SIG-M5 treated with dmso at 0.1 percent for 504 hours (cell line): ENCODE measurements around the gene RTBDN.

Experiments
- DNase-seq: peaks from one replicate; lab custom pipeline; 2025; ENCODE audit not compliant: unreplicated experiment; lab: John Stamatoyannopoulos, UW

Gene RTBDN

GRCh38 chr19:12793290-12794195 lies 40.8 kb downstream of the RTBDN start:
- DNase-seq: peak; percentile 73

GRCh38 chr19:12792853-12793289 lies 41.5 kb downstream of the RTBDN start:
- no peak for DNase-seq

DNA sequence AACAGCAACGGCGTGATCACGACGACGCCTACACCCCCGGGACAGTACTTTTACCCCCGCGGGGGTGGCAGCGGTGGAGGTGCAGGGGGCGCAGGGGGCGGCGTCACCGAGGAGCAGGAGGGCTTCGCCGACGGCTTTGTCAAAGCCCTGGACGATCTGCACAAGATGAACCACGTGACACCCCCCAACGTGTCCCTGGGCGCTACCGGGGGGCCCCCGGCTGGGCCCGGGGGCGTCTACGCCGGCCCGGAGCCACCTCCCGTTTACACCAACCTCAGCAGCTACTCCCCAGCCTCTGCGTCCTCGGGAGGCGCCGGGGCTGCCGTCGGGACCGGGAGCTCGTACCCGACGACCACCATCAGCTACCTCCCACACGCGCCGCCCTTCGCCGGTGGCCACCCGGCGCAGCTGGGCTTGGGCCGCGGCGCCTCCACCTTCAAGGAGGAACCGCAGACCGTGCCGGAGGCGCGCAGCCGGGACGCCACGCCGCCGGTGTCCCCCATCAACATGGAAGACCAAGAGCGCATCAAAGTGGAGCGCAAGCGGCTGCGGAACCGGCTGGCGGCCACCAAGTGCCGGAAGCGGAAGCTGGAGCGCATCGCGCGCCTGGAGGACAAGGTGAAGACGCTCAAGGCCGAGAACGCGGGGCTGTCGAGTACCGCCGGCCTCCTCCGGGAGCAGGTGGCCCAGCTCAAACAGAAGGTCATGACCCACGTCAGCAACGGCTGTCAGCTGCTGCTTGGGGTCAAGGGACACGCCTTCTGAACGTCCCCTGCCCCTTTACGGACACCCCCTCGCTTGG lies 42.1 kb downstream of the RTBDN start:
- peak; percentile 67 for DNase-seq

- DNase-seq: peak; percentile 92
Observed at GRCh38 chr19:12791345-12792050, 42.9 kb downstream of the RTBDN start, which contains the start of gene JUNB. Gene JUNB (plus strand): TSS chr19:12791486. CDS start chr19:12791772, 286 bp downstream.

DNA sequence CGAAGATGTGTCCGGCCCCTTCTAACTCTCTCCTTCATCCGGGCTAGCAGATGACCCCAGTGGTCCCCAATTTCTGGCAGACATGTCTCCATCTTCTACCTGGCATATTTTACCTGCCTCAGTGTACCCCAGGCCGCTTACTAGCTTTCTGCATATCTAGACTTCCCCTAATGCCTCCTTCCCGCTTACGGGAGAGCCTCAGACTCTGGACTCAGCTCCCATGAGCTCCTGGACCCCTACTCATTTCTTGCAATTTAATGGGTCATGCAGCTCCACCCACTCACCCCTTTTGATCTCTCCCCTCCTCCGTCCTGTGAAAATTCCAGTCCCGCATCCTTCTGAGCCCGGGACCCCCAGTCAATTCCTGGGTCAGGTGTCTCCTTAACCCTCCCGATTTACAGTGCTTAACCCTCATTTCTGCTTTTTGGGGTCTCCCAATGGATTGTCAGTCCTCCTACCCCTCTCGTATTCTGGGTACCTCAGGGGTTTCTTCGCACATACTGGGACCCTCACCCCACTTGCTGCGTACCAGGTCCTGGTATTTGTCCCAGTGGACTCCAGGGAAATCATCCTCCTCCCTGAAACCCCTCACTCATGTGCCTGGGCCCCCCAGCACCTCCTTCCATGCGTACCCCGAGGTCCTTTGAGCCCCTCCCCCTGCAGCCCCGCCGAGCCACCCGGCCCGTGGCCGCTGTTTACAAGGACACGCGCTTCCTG lies 43.6 kb downstream of the RTBDN start:
- DNase-seq: no peak

- peak; percentile 100 for DNase-seq
Observed at GRCh38 chr19:12789904-12790619, 44.3 kb downstream of the RTBDN start.

- DNase-seq: peak; percentile 52
Observed at GRCh38 chr19:12789098-12789903, 45.1 kb downstream of the RTBDN start.

GRCh38 chr19:12788682-12789097 lies 45.7 kb downstream of the RTBDN start:
- DNase-seq: peak; percentile 23

- DNase-seq: no peak
Observed at GRCh38 chr19:12788042-12788681, 46.2 kb downstream of the RTBDN start.

GRCh38 chr19:12787458-12787857 lies 46.9 kb downstream of the RTBDN start:
- DNase-seq: no peak

GRCh38 chr19:12786952-12787351 lies 47.4 kb downstream of the RTBDN start:
- no peak for DNase-seq

DNA sequence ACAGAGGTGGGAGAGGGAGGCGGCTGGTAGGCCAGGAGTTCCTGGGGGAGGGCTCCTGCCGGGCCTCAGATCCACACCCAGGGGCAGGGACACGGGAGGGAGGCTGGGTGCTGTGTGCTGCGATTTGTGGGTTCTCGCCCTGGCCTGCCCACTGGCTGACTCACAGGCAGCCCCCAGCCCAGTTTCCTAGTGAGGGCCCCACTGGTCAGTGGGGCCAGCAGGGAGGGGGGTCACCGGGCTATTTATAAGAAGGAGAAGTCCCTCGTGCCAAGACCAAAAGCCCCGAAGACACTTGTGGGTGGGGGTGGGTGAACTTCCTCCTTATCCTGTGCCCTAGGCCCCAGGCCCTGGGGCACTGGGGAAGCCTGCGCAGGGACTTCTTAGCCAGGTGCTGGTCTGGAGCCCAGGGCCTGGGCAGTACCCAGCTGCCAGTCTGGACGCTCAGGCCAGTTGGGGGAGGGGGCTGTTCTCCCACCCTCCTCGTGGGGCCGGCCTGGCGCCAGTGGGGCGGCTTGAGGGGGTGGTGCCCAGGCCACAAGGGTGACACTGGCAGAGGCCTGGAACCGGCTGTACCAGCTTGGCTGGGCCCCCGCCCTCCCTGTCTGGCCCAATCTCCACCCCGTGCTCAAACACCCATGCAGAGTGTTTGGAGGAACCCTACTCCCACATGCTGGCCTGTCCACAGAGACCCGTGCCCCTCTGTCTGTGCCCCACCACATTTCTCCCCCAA lies 48.1 kb downstream of the RTBDN start:
- peak; percentile 73 for DNase-seq

- DNase-seq: peak; percentile 54
Observed at GRCh38 chr19:12785431-12786031, 48.8 kb downstream of the RTBDN start.

DNA sequence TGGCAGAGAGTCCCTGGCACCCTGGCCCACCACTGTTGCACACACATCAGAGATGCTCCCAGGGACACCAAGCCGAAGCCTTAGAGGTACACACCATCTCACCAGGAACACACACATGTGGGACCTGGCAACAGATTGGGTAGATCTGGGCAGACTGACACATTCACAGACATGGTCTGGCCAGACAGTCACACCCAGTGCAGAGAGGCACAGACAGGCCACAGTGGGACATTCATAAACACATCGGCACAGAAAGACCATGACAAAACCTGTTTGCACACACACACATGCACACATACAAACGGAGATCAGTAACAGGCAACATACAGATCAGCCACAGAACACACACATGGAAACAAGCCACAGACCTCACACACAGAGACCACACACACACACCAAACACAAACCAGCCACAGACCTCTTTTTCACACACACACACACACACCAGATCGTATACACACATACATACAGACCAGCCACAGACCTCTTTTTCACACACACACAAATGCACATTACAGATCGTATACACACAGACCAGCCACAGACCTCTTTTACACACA lies 49.4 kb downstream of the RTBDN start:
- no peak for DNase-seq

DNA sequence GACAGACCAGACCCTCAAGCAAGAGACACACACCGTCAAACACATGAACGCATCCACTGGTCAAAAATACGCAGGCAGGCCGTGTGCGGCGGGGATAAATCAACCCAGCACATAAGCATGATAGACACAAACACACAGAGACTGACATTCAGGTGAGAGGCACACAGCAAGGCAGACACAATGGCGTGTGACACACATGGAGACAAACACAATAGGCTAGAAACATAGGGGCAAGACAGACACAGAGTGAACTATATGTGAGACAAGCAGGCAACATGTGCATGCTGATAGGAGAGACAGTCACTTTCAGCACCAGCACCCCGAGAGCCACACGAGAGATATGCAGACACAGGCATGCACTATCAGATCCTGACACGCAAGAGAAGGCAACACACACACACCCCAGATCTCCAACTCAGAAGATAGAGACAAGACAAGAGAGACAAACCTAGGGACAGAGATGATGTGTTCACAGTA lies 49.9 kb downstream of the RTBDN start:
- DNase-seq: no peak

- DNase-seq: peak; percentile 40
Observed at GRCh38 chr19:12783849-12784393, 50.5 kb downstream of the RTBDN start.
